K562 (cell line): ENCODE data around the gene CLDN24. TPM values are rescaled to one million over a fixed set of nuclear protein-coding genes. Genes with fewer than 3 reads are reported as not detected.

Experiments
- CLOCK ChIP-seq: fragments of 250-450 bp; sonication (Bioruptor Pico); IDR thresholded peaks from 2 replicates; pipeline ENCODE4 v1.4.0; 2020; ENCODE audit warnings: mild to moderate bottlenecking, moderate library complexity, borderline replicate concordance
- MYBL2 ChIP-seq, 2 experiments: fragments of 450-650 bp in 1 of 2; sonication (generic) in 1 of 2; formaldehyde crosslinking in 1 of 2; IDR thresholded peaks; 2 replicates each; pipeline versions ENCODE4 v1.6.1 to v1.8.1; 2017 to 2022; ENCODE audit warnings: borderline replicate concordance in 1 of 2, inconsistent platforms in 1 of 2, low read depth in 1 of 2, mild to moderate bottlenecking in 1 of 2, missing genetic modification reagents in 1 of 2, moderate library complexity in 1 of 2
- POLR2A ChIP-seq: fragments of 450-650 bp; conservative IDR thresholded peaks from 2 replicates; pipeline ENCODE4 v1.6.1; 2016
- THAP12 ChIP-seq: fragments of 250-450 bp; sonication (Bioruptor Pico); IDR thresholded peaks from 2 replicates; pipeline ENCODE4 v1.9.0; 2021; ENCODE audit warnings: mild to moderate bottlenecking, inconsistent platforms
- ZMIZ1 ChIP-seq, 2 experiments: fragments of 150-350 bp in 1 of 2; IDR thresholded peaks; 2 replicates each; pipeline ENCODE4 v1.6.1; 2012 to 2016; ENCODE audit warnings: low read depth in 2 of 2, low read length in 2 of 2, mild to moderate bottlenecking in 1 of 2, moderate library complexity in 1 of 2
- ZNF583 ChIP-seq: fragments of 250-450 bp; sonication (Bioruptor Pico); IDR thresholded peaks from 2 replicates; pipeline ENCODE4 v1.4.0; 2020
- polyA plus RNA-seq, 8 experiments: library from polyadenylated mRNA; depleted of rRNA in 4 of 8; stranded (reverse) in 5 of 8; unstranded in 3 of 8; fragments of >200 nt; fragmentation: Nextera tagmentation in 2 of 8; fragmentation: Illumina TruSeq in 1 of 8; extraction: Ambion mirVana in 2 of 8; extraction: Trizol in 1 of 8; gene quantifications; 2 replicates each; pipeline versions ENCODE4 v1.2.1 to v1.2.3, GENCODE V29; 2011 to 2014; ENCODE audit warnings: inconsistent platforms in 1 of 8, missing spikeins in 1 of 8
- total RNA-seq, 7 experiments: library from RNA; depleted of rRNA in 6 of 7; stranded (reverse); fragments of >200 nt in 6 of 7; fragmentation: Illumina TruSeq in 2 of 7; extraction: Trizol in 2 of 7; gene quantifications; 2 replicates each; pipeline versions ENCODE4 v1.2.1 to v1.2.3, GENCODE V29; 2011 to 2021; ENCODE audit warnings: low replicate concordance in 1 of 7

CLDN24 gene
- total and polyA plus RNA-seq, 9 of the 15 experiments (the other 6 are each of a cell fraction or from before 2014, with no cell fraction given): not detected

DNA sequence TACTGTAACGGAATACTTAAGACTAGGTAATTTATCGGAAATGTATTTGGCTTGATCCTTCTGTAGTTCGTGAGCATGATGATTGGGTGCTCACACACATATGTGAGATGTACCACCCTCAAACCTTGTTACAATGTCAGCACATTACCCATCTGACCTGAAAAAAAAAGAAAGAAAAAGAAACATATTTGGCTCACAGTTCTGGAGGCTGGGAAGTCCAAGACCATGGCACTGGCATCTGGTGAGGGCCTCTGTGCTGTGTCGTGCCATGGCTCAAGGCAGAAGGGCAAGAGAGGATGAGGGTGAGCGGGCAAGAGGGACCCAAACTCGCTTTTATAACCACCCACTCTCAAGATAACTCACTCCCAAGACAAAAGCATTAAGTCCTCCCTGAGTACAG is 7.0 kb upstream of the CLDN24 start (continued):
- no peak for TF ChIP-seq ZMIZ1 (IDR thresholded peaks at IDR 0.05; ENCODE audit: low read depth in 2 of 2, low read length in 2 of 2)
- TF ChIP-seq MYBL2 (IDR thresholded peaks at IDR 0.05; ENCODE audit: low read depth): no peak
- no peak for TF ChIP-seq MYBL2 (CRISPR knock-in tag; IDR thresholded peaks at IDR 0.05; ENCODE audit: borderline replicate concordance)
- no peak for TF ChIP-seq THAP12 (CRISPR knock-in tag)
- TF ChIP-seq ZNF583 (CRISPR knock-in tag): no peak
- TF ChIP-seq POLR2A: no peak
- no peak for TF ChIP-seq CLOCK (CRISPR knock-in tag)
